Transverse colon (tissue), 4 donors: ENCODE measurements around the gene JAKMIP3.

Experiments
- POLR2AphosphoS5 ChIP-seq, 3 donors: sonication (generic); formaldehyde crosslinking; IDR thresholded peaks; one replicate each; pipeline ENCODE4 v1.6.1; 2016; ENCODE audit warnings: antibody characterized with exemption in 3 of 3
- TF ChIP-seq, protein P1 (sequence below), 5 experiments: fragments of 200-600 bp in 3 of 5; fragments of 450-650 bp in 2 of 5; sonication (generic) in 3 of 5; IDR thresholded peaks; 1 replicate in 2 of 5; 2 replicates in 3 of 5; pipeline ENCODE4 v1.5.1; 2016 to 2017; ENCODE audit warnings: antibody characterized with exemption in 5 of 5, inconsistent platforms in 3 of 5, mild to moderate bottlenecking in 2 of 5, moderate library complexity in 1 of 5

DNA sequence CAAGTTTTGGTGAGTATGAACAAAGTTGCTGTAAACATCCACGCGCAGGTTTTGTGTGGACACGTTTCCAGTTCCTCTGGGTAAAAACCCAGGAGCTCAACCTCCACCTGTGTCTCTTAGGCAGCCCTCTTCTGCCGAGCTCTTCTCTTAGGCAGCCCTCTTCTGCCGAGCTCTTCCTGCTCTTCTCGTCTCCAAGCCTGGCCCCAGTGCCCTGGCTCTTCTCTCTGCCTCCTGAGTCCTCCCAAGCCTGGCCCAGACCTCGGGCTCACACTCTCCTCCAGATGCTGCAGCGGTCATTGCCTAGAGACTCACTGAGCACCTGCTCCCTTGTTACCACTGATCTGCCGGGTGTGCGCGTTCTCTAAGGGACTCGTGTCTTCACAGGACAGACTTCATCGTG, 45.3 kb upstream of the JAKMIP3 start:
- no peak for TF ChIP-seq POLR2AphosphoS5 (IDR thresholded peaks at IDR 0.05)
- TF ChIP-seq, protein P1, sequence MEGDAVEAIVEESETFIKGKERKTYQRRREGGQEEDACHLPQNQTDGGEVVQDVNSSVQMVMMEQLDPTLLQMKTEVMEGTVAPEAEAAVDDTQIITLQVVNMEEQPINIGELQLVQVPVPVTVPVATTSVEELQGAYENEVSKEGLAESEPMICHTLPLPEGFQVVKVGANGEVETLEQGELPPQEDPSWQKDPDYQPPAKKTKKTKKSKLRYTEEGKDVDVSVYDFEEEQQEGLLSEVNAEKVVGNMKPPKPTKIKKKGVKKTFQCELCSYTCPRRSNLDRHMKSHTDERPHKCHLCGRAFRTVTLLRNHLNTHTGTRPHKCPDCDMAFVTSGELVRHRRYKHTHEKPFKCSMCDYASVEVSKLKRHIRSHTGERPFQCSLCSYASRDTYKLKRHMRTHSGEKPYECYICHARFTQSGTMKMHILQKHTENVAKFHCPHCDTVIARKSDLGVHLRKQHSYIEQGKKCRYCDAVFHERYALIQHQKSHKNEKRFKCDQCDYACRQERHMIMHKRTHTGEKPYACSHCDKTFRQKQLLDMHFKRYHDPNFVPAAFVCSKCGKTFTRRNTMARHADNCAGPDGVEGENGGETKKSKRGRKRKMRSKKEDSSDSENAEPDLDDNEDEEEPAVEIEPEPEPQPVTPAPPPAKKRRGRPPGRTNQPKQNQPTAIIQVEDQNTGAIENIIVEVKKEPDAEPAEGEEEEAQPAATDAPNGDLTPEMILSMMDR (IDR thresholded peaks at IDR 0.05), result no peak
